Suprapubic skin (tissue), 3 donors: ENCODE data around the gene ASB10.

Experiments
- CTCF ChIP-seq, 2 donors: fragments of 200-600 bp in 1 of 2; fragments of 450-650 bp in 1 of 2; sonication (generic) in 1 of 2; IDR thresholded peaks; one replicate each; pipeline ENCODE4 v1.5.1; 2016 to 2019; ENCODE audit warnings: antibody characterized with exemption in 2 of 2, mild to moderate bottlenecking in 1 of 2, moderate library complexity in 1 of 2
- POLR2AphosphoS5 ChIP-seq, 3 donors: sonication (generic); formaldehyde crosslinking; IDR thresholded peaks; one replicate each; pipeline ENCODE4 v1.6.1; 2017; ENCODE audit warnings: antibody characterized with exemption in 3 of 3

GRCh38 chr7:151179287-151179860 is 7.7 kb downstream of the ASB10 start:
- TF ChIP-seq CTCF (IDR thresholded peaks at IDR 0.05) (no peak), POLR2AphosphoS5 (IDR thresholded peaks at IDR 0.05) (no peak)
